SU-DHL-6 (cell line): ENCODE measurements around the gene CCDC81.
"Not testable (repeated sequence)": the region's sequence is repeated elsewhere in the genome, so short reads cannot be mapped to it uniquely, and the experiment has no call there.

ENCODE experiments used
- H2AFZ ChIP-seq: fragments of 200-600 bp; sonication (generic); 2 replicates; pipeline ENCODE4 v1.6.1; 2014; ENCODE audit warnings: low read depth, mild to moderate bottlenecking, moderate library complexity, mixed read lengths, antibody characterized with exemption, low read length; ENCODE audit not compliant: severe bottlenecking
- H3F3A ChIP-seq: fragments of 200-600 bp; shearing (Covaris generic); 2 replicates; pipeline ENCODE4 v1.6.0; 2016; ENCODE audit warnings: antibody characterized with exemption, mild to moderate bottlenecking; ENCODE audit not compliant: insufficient read depth
- H3K27ac ChIP-seq: fragments of 200-600 bp; sonication (generic); 2 replicates; pipeline ENCODE4 v1.5.1; 2016; ENCODE audit warnings: low read depth, mild to moderate bottlenecking, low read length, moderate library complexity, mixed read lengths
- H3K27me3 ChIP-seq: fragments of 200-600 bp; sonication (generic), shearing (Covaris generic); 2 replicates; pipeline ENCODE4 v1.6.0; 2014; ENCODE audit warnings: mild to moderate bottlenecking, low read length
- H3K36me3 ChIP-seq: fragments of 200-600 bp; sonication (generic); 2 replicates; pipeline ENCODE4 v1.6.1; 2014; ENCODE audit warnings: mild to moderate bottlenecking, low read length, mixed read lengths
- H3K4me2 ChIP-seq: fragments of 300-600, 200-600 bp; shearing (Covaris generic), sonication (generic); 2 replicates; pipeline ENCODE4 v1.6.0; 2014; ENCODE audit warnings: low read length, low read depth, mild to moderate bottlenecking; ENCODE audit not compliant: poor library complexity, severe bottlenecking
- H3K4me3 ChIP-seq: fragments of 200-600 bp; sonication (generic); 2 replicates; pipeline ENCODE4 v1.5.1; 2014; ENCODE audit warnings: antibody characterized with exemption, low read length, mild to moderate bottlenecking, mixed read lengths; ENCODE audit not compliant: insufficient read depth, poor library complexity, severe bottlenecking
- H3K79me2 ChIP-seq: fragments of 200-600 bp; sonication (generic); 2 replicates; pipeline ENCODE4 v1.6.1; 2014; ENCODE audit warnings: mild to moderate bottlenecking, low read length, moderate library complexity; ENCODE audit not compliant: insufficient read depth
- H3K9ac ChIP-seq: fragments of 200-600 bp; sonication (generic); 2 replicates; pipeline ENCODE4 v1.7.0; 2014; ENCODE audit warnings: mild to moderate bottlenecking, low read length
- H3K9me2 ChIP-seq: fragments of 200-600 bp; sonication (generic); replicated peaks from 2 replicates; pipeline ENCODE4 v1.6.1; 2014; ENCODE audit warnings: low read length; ENCODE audit not compliant: insufficient read depth
- H3K9me3 ChIP-seq: fragments of 200-600 bp; sonication (generic); 2 replicates; pipeline ENCODE4 v1.6.1; 2014; ENCODE audit warnings: low read length, mixed read lengths; ENCODE audit not compliant: insufficient read depth
- H4K20me1 ChIP-seq: fragments of 200-600 bp; sonication (generic); 2 replicates; pipeline ENCODE4 v1.6.1; 2014; ENCODE audit warnings: low read depth, mild to moderate bottlenecking, antibody characterized with exemption, low read length, moderate library complexity, mixed read lengths
- CTCF ChIP-seq: fragments of 200-600 bp; sonication (generic); IDR thresholded peaks from one replicate; pipeline ENCODE4 v1.5.1; 2017; ENCODE audit warnings: antibody characterized with exemption, mild to moderate bottlenecking, low read length, moderate library complexity; ENCODE audit not compliant: insufficient read depth, poor library complexity, severe bottlenecking
- EZH2phosphoT487 ChIP-seq: fragments of 200-600 bp; sonication (generic), shearing (Covaris generic); conservative IDR thresholded peaks from 2 replicates; pipeline ENCODE4 v1.6.1; 2018; ENCODE audit warnings: mild to moderate bottlenecking, antibody characterized with exemption, low read length, moderate library complexity, mixed read lengths

The CCDC81 gene

GRCh38 chr11:86414032-86414431 is 39.3 kb downstream of the CCDC81 start:
- Histone ChIP-seq H3K9ac (no peak overlapping the region), H3K9me2 (no peaks in the 10 kb centered on the region), H3K27ac (no peak overlapping the region), H4K20me1 (no peaks in the 10 kb centered on the region), H3F3A (no peaks in the 10 kb centered on the region), H3K9me3 (no peaks in the 10 kb centered on the region), H3K4me3 (no peak overlapping the region), H3K79me2 (no peaks in the 10 kb centered on the region), H2AFZ (no peak overlapping the region), H3K4me2 (no peak overlapping the region), H3K27me3 (no peaks in the 10 kb centered on the region), H3K36me3 (no peaks in the 10 kb centered on the region)
- TF ChIP-seq CTCF (no peak), EZH2phosphoT487 (no peak)

DNA sequence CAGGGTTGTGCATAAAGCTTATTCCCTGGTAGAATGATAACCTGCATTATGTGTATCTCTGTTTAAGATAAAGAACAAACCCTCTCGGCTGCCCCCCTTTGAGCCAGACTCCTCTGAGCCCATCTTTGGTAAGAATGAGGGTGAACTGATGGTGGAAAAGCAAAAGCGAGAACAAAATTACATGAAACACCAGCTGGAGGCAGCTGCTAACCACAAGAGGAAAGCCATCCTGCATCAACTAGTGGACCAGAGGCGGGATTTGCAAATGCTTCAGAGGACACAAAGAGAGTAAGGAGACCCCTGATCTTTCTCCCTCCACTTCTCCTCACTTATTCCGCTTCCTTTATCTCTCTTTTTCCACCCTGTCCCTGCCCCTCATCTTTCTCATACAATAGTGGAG is 40.3 kb downstream of the CCDC81 start:
- no peak overlapping the region for H3K9ac ChIP-seq
- no peaks in the 10 kb centered on the region for H3F3A ChIP-seq
- no peaks in the 10 kb centered on the region for H3K9me3 ChIP-seq
- H4K20me1 ChIP-seq = no peaks in the 10 kb centered on the region
- H3K79me2 ChIP-seq = no peaks in the 10 kb centered on the region
- no peaks in the 10 kb centered on the region for H3K9me2 ChIP-seq
- TF ChIP-seq CTCF = no peak
- no peak for TF ChIP-seq EZH2phosphoT487
- H3K36me3 ChIP-seq = no peaks in the 10 kb centered on the region
- no peak overlapping the region for H2AFZ ChIP-seq
- H3K4me3 ChIP-seq = no peak overlapping the region
- no peak overlapping the region for H3K27ac ChIP-seq
- no peaks in the 10 kb centered on the region for H3K27me3 ChIP-seq
- no peak overlapping the region for H3K4me2 ChIP-seq

DNA sequence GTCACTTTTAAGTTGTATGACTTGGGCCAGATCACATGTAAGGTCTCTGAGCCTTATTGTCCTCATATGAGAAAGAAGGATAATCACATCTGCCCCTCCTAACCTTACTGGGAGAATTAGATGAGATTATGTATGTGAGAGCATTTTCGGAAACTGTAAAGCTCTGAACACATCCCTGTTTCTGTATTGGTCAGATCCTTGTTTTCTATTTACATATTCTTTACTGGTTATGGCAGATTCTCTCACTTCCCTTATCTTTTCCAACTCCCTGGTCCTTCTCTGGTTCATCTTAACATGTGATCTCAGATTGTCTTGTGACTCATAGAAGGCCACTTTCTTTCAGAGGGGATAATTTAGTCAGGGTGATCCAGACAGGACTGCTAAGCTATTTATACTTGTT is 41.8 kb downstream of the CCDC81 start:
- no peaks in the 10 kb centered on the region for H3K36me3 ChIP-seq
- H3K79me2 ChIP-seq = no peaks in the 10 kb centered on the region
- no peak overlapping the region for H3K9ac ChIP-seq
- H3K9me2 ChIP-seq = no peaks in the 10 kb centered on the region
- H3K4me3 ChIP-seq = no peak overlapping the region
- H4K20me1 ChIP-seq = no peaks in the 10 kb centered on the region
- no peak overlapping the region for H3K27ac ChIP-seq
- no peaks in the 10 kb centered on the region for H3F3A ChIP-seq
- H3K27me3 ChIP-seq = no peaks in the 10 kb centered on the region
- TF ChIP-seq CTCF (no peak), EZH2phosphoT487 (no peak)
- H3K9me3 ChIP-seq = no peaks in the 10 kb centered on the region
- H3K4me2 ChIP-seq = no peak overlapping the region
- no peak overlapping the region for H2AFZ ChIP-seq

DNA sequence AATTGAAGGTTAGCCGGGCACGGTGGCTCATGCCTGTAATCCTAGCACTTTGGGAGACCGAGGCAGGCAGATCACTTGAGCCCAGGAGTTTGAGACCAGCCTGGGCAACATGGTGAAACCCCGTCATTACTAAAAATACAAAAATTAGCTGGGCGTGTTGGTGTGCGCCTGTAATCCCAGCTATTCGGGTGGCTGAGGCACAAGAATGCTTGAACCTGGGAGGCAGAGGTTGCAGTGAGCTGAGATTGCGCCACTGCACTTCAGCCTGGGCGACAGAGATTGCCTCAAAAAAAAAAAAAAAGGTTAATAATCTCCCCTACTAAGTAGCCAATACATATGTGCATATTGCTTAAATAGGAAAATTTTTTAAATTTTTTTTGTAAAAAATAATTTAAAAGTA is 42.3 kb downstream of the CCDC81 start:
- not testable (repeated sequence) for H3K4me3 ChIP-seq, H3K79me2 ChIP-seq, H3K9ac ChIP-seq, H3K36me3 ChIP-seq, H2AFZ ChIP-seq, H3F3A ChIP-seq, H3K27me3 ChIP-seq, H3K9me2 ChIP-seq, H3K9me3 ChIP-seq, H4K20me1 ChIP-seq, H3K4me2 ChIP-seq, H3K27ac ChIP-seq
